Fibroblast of skin of left biceps (primary cell): ENCODE results near the gene HOXA5.

Source experiments
- DNase-seq, 2 experiments: peaks; one replicate each; pipeline ENCODE4 v3.0.0-alpha.2; 2013; ENCODE audit warnings: low read depth in 2 of 2

Gene HOXA5

GRCh38 chr7:27148756-27149641, 5.5 kb upstream of the HOXA5 start:
- no peak for DNase-seq

- DNase-seq: no peak
Measured at GRCh38 chr7:27148031-27148755, 4.7 kb upstream of the HOXA5 start.

- no peak for DNase-seq
Measured at GRCh38 chr7:27147199-27148030, 3.9 kb upstream of the HOXA5 start, which contains the start of gene HOXA6. HOXA6 (minus strand) TSS chr7:27147774; CDS start chr7:27147749, 25 bp downstream.

DNA sequence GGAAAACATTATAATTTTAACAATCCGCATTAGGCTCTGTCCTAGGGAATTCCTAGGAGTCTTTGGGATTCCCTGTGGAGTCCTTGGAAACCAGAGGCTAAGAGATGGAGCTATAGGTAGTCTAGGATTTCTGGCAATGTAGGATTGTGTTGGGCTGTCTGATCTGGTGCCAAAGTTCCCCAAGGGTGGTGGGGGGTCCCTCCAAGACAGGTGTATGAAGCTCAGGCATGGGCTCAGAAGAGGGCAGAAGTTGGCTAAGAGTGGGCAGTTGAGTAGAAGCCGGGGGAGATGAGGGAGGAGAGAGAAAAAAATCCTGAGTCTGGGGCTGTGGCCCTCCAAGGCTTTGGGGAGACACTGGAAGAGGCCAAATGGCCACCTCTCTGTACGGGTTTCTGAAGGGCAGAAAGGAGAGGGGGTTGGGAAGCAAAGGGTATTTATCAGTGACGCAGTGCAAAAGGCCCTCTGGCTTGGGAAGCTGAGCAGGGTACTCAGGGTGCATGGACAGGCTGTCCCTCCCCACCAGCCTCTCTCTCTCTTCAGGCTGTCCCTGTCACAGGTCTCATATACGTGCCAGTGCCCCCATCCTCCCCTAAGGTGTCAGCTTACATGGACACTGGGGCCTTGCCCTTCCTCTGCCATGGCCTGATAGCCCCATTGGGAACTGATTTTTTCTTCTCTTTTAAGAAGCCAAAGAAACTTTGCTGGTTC, 3.2 kb upstream of the HOXA5 start:
- no peak for DNase-seq

- DNase-seq: no peak
Measured at GRCh38 chr7:27145914-27146412, 2.5 kb upstream of the HOXA5 start.

DNA sequence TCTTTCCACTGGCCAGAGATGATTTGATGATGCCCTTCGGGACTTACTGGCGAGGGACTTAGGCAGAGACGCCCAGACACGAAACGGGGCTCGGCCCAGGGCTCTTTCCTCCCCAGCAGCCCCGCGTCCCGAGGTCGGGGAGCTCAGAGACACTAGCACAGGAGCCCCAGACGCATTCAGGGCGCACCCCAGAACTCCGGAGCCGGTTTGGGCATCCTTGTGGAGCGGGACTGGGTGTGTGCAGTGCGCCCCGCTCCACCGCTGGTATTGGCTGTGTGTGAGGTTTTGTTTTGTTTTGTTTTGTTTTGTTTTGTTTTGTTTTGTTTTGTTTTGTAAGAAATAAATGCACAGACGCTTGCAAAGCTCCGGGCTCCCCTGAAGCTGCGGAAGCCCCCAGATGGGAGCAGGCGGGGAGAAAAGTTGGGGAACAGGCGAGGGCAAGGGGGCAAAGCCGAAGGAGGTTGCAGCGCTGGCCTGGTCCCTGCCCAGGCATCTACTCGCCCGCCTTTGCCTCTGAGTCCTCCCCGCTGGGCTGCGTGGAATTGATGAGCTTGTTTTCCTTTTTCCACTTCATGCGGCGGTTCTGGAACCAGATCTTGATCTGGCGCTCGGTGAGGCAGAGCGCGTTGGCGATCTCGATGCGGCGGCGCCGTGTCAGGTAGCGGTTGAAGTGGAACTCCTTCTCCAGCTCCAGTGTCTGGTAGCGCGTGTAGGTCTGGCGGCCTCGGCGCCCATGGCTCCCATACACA, 1.9 kb upstream of the HOXA5 start:
- no peak for DNase-seq

DNA sequence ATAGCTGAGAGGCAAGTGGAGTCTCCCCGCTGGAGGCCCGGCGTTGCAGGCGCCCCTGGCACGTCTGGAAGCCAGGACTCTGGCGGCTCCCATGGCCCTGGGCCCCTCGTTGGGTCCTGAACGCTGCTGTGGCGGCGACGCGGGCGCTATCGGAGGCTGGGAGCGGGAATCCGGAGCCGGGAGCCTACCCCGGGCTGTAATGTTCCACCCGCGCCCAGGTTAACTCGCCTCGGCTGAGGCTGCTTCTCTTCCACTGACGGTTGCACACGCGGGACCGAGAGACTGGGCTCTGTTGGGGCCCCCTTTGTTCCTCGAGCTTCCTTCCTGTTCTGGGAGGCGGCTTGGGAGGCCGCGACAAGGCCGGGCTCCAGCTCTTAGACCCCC, 1.3 kb upstream of the HOXA5 start:
- no peak for DNase-seq

- no peak for DNase-seq
Measured at GRCh38 chr7:27143950-27144780, 684 bp upstream of the HOXA5 start.

DNA sequence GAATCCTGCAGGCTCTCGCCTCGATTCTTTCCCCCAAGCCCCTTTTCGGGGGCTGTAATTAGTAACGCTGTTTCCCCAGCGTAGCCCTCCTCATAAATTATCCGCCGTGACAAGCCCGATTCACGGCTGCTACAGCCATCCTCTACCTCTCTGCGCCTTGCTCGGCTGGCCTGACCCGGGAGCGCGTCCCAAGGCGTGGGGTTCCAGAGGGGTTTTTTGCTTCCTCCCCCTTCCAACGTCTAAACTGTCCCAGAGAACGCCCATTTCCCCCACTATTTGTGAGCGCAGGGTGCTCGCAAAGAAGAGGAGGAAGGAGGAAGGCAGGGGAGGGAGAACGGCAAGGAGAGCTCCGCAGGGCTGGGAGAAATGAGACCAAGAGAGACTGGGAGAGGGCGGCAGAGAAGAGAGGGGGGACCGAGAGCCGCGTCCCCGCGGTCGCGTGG, 880 bp downstream of the HOXA5 start:
- DNase-seq: no peak

- no peak for DNase-seq
Measured at GRCh38 chr7:27141923-27142579, 1.4 kb downstream of the HOXA5 start.

GRCh38 chr7:27141137-27141922, 2.2 kb downstream of the HOXA5 start:
- DNase-seq: no peak

- no peak for DNase-seq
Measured at GRCh38 chr7:27140126-27140857, 3.2 kb downstream of the HOXA5 start.

DNA sequence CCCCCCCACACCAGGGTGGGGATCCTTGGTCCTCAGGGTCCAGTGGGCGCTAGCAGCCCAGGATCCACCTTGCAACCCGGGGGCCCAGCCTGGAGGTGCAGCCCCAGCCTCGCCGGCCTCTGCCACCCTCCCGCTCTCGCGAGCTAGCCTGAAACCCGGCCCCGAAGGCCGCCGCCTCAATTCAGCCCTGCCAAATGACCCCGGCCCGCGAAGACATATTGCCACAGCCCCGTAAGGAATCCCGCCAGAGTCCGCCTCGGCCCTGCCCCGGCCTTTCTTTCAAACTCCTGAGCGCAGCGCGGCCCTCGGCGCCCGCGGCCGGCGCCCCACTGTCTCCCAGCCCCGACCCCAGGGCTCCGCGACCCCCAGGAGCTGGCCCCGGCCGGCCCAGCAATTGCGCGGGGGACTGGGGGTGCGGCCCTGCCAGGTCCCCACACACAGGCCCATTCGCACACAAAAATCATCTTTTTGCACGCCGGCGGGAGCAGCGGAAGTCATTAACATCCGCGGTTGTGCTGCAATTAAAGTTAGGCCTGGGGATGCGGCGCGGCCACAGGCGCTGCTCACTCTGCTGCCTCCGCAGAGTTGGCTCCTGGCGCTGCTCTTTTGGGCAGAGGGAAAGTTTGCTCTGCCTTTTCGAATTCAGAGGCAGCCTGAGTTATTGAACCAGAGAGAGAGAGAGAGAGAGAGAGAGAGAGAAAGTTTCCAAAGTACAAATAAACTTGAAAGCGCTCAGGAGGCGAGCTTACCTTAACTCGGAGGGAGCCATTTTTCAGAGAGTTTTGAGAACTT, 4.0 kb downstream of the HOXA5 start:
- no peak for DNase-seq

DNA sequence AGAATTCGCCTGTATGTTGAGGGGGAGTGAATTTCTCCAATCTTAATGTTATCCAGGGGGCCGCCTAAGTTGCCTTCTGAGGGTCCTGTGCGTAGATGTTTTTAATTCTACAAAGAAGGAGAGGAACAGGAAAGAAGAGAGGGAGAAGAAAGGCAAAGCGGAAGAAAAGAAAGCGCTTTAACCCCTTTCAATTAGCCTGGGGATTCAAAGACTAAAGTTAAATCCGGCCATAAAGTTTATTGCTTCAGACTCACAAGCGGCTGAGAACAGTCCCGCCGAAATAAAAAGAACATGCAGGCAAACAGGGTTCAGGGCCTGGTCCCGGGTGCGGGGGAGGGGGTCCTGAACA, 4.5 kb downstream of the HOXA5 start:
- DNase-seq: no peak

GRCh38 chr7:27138472-27138871, 5.0 kb downstream of the HOXA5 start:
- no peak for DNase-seq

GRCh38 chr7:27137640-27138315, 5.7 kb downstream of the HOXA5 start:
- no peak for DNase-seq
